GM12801 (cell line): ENCODE data around the gene ANKRD40CL.

Experiments
- TF ChIP-seq, protein P1 (sequence below): IDR thresholded peaks from one replicate; pipeline ENCODE4 v1.5.1; 2011; ENCODE audit warnings: control low read depth; ENCODE audit not compliant: insufficient read length; ENCODE audit errors: extremely low read depth

Gene ANKRD40CL

DNA sequence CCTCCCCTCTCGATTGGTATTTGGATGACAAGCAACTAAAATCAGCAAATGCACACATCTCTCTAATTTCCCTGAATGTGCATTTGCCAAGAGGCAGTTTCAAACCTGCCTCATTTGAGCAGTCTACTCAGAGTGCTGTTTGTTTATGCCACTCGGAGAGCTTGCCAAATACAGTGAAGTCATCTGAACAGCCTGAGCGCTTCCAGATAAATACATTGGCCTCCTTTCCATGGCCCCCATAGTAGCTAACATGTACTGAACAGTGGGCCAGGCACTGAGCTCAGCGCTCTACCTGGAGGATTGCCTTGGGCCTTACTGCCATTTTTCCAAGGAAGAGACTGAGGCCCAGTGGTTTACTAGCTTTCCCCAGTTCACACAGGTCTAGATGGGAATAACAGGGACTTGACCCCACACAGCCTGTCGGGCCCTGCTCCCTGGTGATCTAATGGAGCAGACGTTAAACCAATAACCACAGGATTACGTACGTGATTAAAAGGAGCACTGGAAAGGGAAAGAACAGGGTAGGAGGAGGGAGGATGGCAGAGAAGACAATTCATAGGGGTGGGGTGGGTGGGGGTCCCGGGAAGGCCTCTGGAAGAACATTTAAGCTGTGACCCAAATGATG is 18.7 kb upstream of the ANKRD40CL start:
- TF ChIP-seq, protein P1, sequence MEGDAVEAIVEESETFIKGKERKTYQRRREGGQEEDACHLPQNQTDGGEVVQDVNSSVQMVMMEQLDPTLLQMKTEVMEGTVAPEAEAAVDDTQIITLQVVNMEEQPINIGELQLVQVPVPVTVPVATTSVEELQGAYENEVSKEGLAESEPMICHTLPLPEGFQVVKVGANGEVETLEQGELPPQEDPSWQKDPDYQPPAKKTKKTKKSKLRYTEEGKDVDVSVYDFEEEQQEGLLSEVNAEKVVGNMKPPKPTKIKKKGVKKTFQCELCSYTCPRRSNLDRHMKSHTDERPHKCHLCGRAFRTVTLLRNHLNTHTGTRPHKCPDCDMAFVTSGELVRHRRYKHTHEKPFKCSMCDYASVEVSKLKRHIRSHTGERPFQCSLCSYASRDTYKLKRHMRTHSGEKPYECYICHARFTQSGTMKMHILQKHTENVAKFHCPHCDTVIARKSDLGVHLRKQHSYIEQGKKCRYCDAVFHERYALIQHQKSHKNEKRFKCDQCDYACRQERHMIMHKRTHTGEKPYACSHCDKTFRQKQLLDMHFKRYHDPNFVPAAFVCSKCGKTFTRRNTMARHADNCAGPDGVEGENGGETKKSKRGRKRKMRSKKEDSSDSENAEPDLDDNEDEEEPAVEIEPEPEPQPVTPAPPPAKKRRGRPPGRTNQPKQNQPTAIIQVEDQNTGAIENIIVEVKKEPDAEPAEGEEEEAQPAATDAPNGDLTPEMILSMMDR, result no peak

DNA sequence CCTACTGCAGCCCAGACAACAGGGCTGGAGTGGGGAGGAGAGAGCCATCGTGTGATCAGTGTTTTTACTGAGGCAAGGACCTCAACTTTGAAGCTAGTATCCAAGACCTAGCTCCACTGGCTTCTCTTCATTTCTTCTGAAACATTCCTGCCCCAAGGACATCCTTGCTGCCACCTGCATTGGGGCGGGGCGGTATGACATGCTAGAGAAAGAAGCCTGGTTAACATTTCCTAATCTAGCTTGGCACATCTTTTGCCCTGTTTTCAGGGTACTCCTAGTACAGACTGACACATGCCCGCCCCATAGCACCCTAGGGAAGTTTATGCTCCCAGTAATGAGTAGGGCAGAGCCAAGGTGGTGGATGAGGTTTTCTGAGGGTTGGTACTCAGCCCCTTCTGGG is 17.8 kb upstream of the ANKRD40CL start:
- TF ChIP-seq, protein P1, result no peak

DNA sequence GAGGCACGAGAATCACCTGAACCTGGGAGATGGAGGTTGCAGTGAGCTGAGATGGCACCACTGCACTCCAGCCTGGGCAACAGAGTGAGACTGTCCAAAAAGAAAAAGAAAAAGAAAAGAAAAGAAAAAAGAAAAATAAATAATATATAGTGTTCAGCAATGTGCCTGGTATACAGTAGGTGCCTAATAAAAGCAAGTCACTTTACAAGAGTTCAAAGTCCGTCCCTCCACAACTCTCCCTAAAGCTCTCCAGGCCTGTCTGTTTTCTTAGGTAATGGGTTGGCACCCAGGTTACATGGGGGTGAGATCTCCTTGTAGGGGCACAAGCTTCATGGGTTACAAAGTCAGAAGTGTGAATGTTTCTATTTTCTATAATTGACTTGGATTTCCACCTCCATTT is 16.6 kb upstream of the ANKRD40CL start:
- TF ChIP-seq, protein P1, result no peak

DNA sequence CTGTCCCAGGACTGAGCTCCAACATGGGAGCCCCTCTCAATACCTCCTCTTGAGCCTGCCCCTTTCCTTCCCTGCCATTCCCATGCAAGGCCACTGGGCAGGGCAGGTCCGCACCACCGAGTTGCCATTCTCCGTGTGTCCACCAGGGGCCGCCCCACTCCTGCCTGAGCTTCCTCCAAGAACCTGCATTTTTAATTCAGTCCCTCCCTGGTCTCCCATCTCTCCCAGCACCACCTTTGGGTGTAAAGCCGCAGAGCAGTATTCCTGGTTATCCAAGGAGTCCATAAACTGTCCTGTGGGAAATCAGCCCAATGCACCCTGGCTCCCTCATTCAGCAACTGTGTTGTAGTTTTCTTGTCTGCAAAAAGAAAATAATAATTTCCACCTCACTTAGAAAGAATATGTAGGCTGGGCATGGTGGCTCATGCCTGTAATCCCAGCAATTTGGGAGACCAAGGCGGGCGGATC is 15.9 kb upstream of the ANKRD40CL start:
- TF ChIP-seq, protein P1, result no peak

DNA sequence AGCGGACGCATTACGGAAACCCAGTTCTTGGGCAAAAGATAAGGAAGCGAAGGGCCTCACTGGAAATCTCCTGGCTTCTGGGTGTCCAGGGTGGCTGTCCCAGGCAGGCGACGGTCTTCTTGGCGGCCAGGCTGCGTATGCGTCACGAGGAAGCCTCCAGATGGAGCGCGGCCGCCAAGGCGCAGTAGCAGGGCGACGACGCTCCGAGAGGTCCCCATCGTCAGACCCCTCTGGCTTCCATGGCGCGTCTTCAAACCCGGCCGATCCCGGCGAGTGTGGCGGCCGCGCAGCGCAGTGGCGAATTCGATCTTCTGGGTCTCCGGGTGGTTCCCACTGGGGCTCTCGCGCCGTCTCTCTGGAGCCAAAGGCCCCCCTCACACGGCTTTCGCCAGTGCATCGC is 13.8 kb upstream of the ANKRD40CL start:
- TF ChIP-seq, protein P1, result no peak

DNA sequence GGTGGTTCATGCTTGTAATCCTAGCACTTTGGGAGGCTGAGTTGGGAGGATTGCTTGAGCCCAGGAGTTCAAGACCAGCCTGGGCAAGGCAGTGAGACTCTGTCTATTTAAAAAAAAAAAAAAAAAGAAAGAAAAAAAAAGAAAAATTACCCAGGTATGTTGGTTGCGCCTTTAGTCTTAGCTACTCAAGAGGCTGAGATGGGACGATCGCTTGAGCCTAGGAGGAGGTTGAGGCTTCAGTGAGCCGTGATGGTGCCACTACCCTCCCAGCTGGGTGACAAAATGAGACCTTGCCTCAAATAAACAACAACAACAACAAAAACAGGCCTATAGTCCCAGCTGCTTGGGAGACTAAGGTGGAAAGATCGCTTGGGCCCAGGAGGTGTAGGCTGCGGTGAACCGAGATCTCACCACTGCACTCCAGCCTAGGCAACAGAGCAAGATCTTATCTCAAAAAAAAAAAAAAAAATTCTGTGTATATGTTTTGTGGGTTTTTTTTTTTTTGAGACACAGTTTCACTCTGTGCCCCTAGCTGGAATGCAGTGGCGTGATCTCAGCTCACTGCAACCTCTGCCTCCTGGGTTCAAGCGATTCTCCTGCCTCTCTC is 12.5 kb upstream of the ANKRD40CL start:
- TF ChIP-seq, protein P1, result no peak

DNA sequence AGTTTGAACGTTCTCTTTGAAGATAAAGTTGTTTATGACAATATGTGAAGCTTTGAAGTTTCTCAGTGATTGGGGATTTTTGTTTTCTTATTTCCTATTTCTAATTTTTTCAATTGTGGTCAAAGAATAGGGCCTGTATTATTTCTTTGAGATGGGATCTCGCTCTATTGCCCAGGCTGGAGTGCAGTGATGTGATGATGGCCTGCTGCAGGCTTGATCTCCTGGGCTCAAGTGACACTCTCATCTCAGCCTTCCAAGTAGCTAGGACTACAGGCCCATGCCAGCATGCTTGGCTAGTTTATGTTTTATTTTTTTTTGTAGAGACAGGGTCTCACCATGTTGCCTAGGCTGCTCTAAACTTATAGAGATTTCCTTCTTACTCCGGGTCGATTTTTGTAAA is 11.7 kb upstream of the ANKRD40CL start:
- TF ChIP-seq, protein P1, result no peak

DNA sequence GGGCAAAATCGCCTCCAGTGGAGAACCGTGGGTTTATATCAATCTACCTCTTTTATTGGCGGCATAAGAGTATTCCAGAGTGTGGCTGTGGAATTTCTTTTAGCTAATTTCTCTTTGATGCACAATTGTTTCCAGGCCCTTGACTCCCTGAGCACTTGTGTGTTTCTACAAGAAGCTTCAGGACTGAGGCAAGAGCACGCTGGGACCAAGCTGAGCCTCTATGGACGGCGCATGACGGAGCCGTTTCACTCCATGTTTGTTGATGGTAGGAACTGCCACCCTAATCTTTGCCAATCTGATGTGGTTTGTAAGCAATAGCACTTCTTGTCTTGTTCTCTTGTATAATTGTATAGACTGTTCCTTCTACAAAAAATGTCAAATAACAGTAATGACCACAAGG is 11.2 kb upstream of the ANKRD40CL start:
- TF ChIP-seq, protein P1, result no peak
